K562 (cell line): ENCODE data around the gene ARMC9. TPM values are rescaled to one million over a fixed set of nuclear protein-coding genes. Genes with fewer than 3 reads are reported as not detected.

Source experiments
- CBFA2T2 ChIP-seq: fragments of 450-650 bp; conservative IDR thresholded peaks from 2 replicates; pipeline ENCODE4 v1.6.1; 2017; ENCODE audit warnings: mild to moderate bottlenecking
- CBX2 ChIP-seq: fragments of 200-600 bp; sonication (generic); IDR thresholded peaks from one replicate; pipeline ENCODE4 v1.6.1; 2012; ENCODE audit warnings: mild to moderate bottlenecking, low read length, inconsistent platforms; ENCODE audit not compliant: insufficient read depth, poor library complexity, severe bottlenecking
- CEBPB ChIP-seq: fragments of 450-650 bp; IDR thresholded peaks from 2 replicates; pipeline ENCODE4 v1.6.1; 2016; ENCODE audit warnings: missing genetic modification characterization, missing compliant biosample characterization
- CREB1 ChIP-seq, 2 experiments: sonication (generic) in 1 of 2; formaldehyde crosslinking in 1 of 2; IDR thresholded peaks; 2 replicates each; pipeline versions ENCODE4 v1.6.1 to v1.8.0; 2012 to 2022; ENCODE audit warnings: inconsistent platforms in 1 of 2, mild to moderate bottlenecking in 1 of 2, missing genetic modification reagents in 1 of 2, moderate library complexity in 1 of 2
- CTCF ChIP-seq, 3 experiments: IDR thresholded peaks in 2 of 3; conservative IDR thresholded peaks in 1 of 3; 2 replicates each; pipeline ENCODE4 v1.5.1; 2011 to 2012; ENCODE audit warnings: low read length in 3 of 3, mild to moderate bottlenecking in 3 of 3, control low read depth in 2 of 3, improper control_type of control experiment in 1 of 3, inconsistent platforms in 1 of 3, low read depth in 1 of 3, mixed read lengths in 1 of 3, moderate library complexity in 1 of 3; ENCODE audit not compliant: insufficient read depth in 2 of 3
- EWSR1 ChIP-seq: fragments of 450-650 bp; IDR thresholded peaks from 2 replicates; pipeline ENCODE4 v1.6.1; 2018; ENCODE audit warnings: borderline replicate concordance, mild to moderate bottlenecking, low read depth, moderate library complexity; ENCODE audit not compliant: partially characterized antibody
- MEF2D ChIP-seq: conservative IDR thresholded peaks from 2 replicates; pipeline ENCODE4 v1.6.1; 2016; ENCODE audit warnings: low read depth, missing genetic modification characterization, missing compliant biosample characterization
- MIER1 ChIP-seq: fragments of 450-650 bp; IDR thresholded peaks from 2 replicates; pipeline ENCODE4 v1.6.1; 2016; ENCODE audit warnings: antibody characterized with exemption, mild to moderate bottlenecking, low read depth
- MTA1 ChIP-seq: fragments of 450-650 bp; IDR thresholded peaks from 2 replicates; pipeline ENCODE4 v1.6.1; 2017; ENCODE audit warnings: borderline replicate concordance
- NELFE ChIP-seq: IDR thresholded peaks from 2 replicates; pipeline ENCODE4 v1.6.1; 2011; ENCODE audit warnings: mild to moderate bottlenecking; ENCODE audit not compliant: insufficient read depth, insufficient read length
- POLR3G ChIP-seq: IDR thresholded peaks from 2 replicates; pipeline ENCODE4 v1.6.1; 2011; ENCODE audit not compliant: insufficient read length, insufficient replicate concordance; ENCODE audit errors: extremely low read depth
- POU5F1 ChIP-seq: fragments of 150-350 bp; IDR thresholded peaks from 2 replicates; pipeline ENCODE4 v1.6.1; 2014; ENCODE audit warnings: borderline replicate concordance, low read length, low read depth, mild to moderate bottlenecking; ENCODE audit not compliant: partially characterized antibody
- RAD21 ChIP-seq, 2 experiments: fragments of 250-450 bp in 1 of 2; fragments of 450-650 bp in 1 of 2; sonication (Bioruptor Pico) in 1 of 2; formaldehyde crosslinking in 1 of 2; IDR thresholded peaks in 1 of 2; conservative IDR thresholded peaks in 1 of 2; 2 replicates each; pipeline versions ENCODE4 v1.4.0 to v1.8.0; 2020 to 2022; ENCODE audit warnings: mild to moderate bottlenecking in 2 of 2, moderate library complexity in 1 of 2
- RBM25 ChIP-seq: fragments of 200-400 bp; formaldehyde crosslinking; IDR thresholded peaks from 2 replicates; pipeline ENCODE4 v1.6.1; 2018; ENCODE audit warnings: low read length, low read depth, moderate library complexity; ENCODE audit not compliant: severe bottlenecking
- SUPT5H ChIP-seq: fragments of 450-650 bp; IDR thresholded peaks from 2 replicates; pipeline ENCODE4 v1.6.1; 2016
- TRIM24 ChIP-seq, 2 experiments: fragments of 450-650 bp; IDR thresholded peaks; 2 replicates each; pipeline ENCODE4 v1.6.1; 2016
- ZBTB5 ChIP-seq: fragments of 450-650 bp; IDR thresholded peaks from 2 replicates; pipeline ENCODE4 v1.6.1; 2017; ENCODE audit warnings: antibody characterized with exemption
- ZBTB9 ChIP-seq: fragments of 450-650 bp; formaldehyde crosslinking; IDR thresholded peaks from 2 replicates; pipeline ENCODE4 v1.4.0; 2020; ENCODE audit warnings: mild to moderate bottlenecking, moderate library complexity
- ZNF436 ChIP-seq: fragments of 250-450, 450-650 bp; sonication (Bioruptor Pico); formaldehyde crosslinking; IDR thresholded peaks from 2 replicates; pipeline ENCODE4 v1.7.0; 2020; ENCODE audit warnings: mild to moderate bottlenecking
- ZNF77 ChIP-seq: fragments of 250-450 bp; sonication (Bioruptor Pico); IDR thresholded peaks from 2 replicates; pipeline ENCODE4 v1.5.0; 2020
- polyA plus RNA-seq, 8 experiments: library from polyadenylated mRNA; depleted of rRNA in 4 of 8; stranded (reverse) in 5 of 8; unstranded in 3 of 8; fragments of >200 nt; fragmentation: Nextera tagmentation in 2 of 8; fragmentation: Illumina TruSeq in 1 of 8; extraction: Ambion mirVana in 2 of 8; extraction: Trizol in 1 of 8; gene quantifications; 2 replicates each; pipeline versions ENCODE4 v1.2.1 to v1.2.3, GENCODE V29; 2011 to 2014; ENCODE audit warnings: inconsistent platforms in 1 of 8, missing spikeins in 1 of 8
- total RNA-seq, 7 experiments: library from RNA; depleted of rRNA in 6 of 7; stranded (reverse); fragments of >200 nt in 6 of 7; fragmentation: Illumina TruSeq in 2 of 7; extraction: Trizol in 2 of 7; gene quantifications; 2 replicates each; pipeline versions ENCODE4 v1.2.1 to v1.2.3, GENCODE V29; 2011 to 2021; ENCODE audit warnings: low replicate concordance in 1 of 7
- TF ChIP-seq, protein P1 (sequence below): fragments of 200-800 bp; sonication (Bioruptor generic); IDR thresholded peaks from 2 replicates; pipeline ENCODE4 v1.6.1; 2017; ENCODE audit warnings: missing genetic modification characterization, missing compliant biosample characterization

Gene ARMC9
- total and polyA plus RNA-seq, 9 of the 15 experiments (the other 6 are each of a cell fraction or from before 2014, with no cell fraction given): 0.36 to 2.3 (median 1.1) TPM

DNA sequence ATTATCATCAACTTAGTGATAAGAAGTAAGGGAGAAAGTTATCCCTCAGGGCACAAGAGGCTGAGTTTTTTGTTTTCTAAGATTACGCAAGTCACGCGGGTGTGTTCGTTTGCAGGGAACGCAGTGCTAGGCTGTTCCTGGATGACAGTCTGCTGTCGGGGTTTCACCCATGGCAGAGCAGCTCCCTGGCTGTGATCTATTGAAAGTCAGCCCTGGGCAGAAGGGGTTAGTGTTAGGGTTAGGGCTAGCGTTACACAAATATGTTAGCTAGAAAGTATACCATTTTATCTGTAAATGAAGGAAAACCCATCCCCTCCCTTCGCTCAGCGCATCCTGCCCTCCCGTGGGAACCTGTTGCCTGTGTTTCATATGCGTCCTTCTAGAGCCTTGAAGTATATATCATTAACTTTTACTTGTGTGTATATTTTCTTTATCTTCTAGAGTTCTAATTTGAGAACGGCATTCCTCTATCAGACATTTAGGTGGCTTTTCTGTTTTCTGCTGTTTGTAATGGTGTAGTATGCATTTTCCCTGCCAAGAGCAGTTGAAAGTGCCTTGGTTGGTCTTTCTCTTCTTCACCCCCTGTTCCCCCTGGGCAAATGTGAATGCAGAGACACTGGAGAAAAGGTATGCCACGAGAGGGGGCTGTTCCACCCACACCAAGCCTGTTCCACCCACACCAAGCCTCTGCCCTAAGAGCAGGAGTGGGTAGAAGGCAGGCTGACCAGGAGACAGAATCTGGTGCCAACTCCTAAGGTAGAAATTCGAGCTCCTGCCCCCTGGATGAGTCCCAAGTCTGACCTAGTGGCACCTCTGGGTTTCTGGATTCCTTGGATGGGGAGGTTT lies 47.0 kb downstream of the ARMC9 start (continued):
- TF ChIP-seq ZNF77: no peak
- TF ChIP-seq MIER1: no peak
- no peak for TF ChIP-seq RBM25
- no peak for TF ChIP-seq CBX2
- TF ChIP-seq CBFA2T2: no peak
- no peak for TF ChIP-seq ZBTB9 (CRISPR knock-in tag)
- no peak for TF ChIP-seq ZNF436 (CRISPR knock-in tag)
- TF ChIP-seq, protein P1, sequence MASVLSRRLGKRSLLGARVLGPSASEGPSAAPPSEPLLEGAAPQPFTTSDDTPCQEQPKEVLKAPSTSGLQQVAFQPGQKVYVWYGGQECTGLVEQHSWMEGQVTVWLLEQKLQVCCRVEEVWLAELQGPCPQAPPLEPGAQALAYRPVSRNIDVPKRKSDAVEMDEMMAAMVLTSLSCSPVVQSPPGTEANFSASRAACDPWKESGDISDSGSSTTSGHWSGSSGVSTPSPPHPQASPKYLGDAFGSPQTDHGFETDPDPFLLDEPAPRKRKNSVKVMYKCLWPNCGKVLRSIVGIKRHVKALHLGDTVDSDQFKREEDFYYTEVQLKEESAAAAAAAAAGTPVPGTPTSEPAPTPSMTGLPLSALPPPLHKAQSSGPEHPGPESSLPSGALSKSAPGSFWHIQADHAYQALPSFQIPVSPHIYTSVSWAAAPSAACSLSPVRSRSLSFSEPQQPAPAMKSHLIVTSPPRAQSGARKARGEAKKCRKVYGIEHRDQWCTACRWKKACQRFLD: no peak
- TF ChIP-seq CREB1 (IDR thresholded peaks at IDR 0.05): no peak
- TF ChIP-seq CREB1 (CRISPR knock-in tag; IDR thresholded peaks at IDR 0.05): no peak
- TF ChIP-seq EWSR1: no peak
- TF ChIP-seq RAD21 (CRISPR knock-in tag; conservative IDR thresholded peaks at IDR 0.05 in 1 of 2, IDR thresholded peaks at IDR 0.05 in 1 of 2): peak in 1 of 2 experiments; percentile 9; a peak in 1 of 4 replicates
- no peak for TF ChIP-seq MTA1
- TF ChIP-seq CTCF (IDR thresholded peaks at IDR 0.05 in 2 of 3, conservative IDR thresholded peaks at IDR 0.05 in 1 of 3; ENCODE audit: insufficient read depth in 2 of 3, low read depth in 1 of 3, low read length in 3 of 3): peak in 2 of 3 experiments; percentile 12 to 33; a peak in 2 of 6 replicates
- no peak for TF ChIP-seq NELFE
- no peak for TF ChIP-seq SUPT5H
- TF ChIP-seq POU5F1: no peak
- TF ChIP-seq POLR3G: no peak
- TF ChIP-seq CEBPB (tag): peak; percentile 81
- no peak for TF ChIP-seq ZBTB5
- no peak for TF ChIP-seq TRIM24 (IDR thresholded peaks at IDR 0.05)
- no peak for TF ChIP-seq MEF2D (tag)
